Suppressor macrophage (primary cell): Measurements from ENCODE around the gene ADAM8.
A peak's percentile ranks its signal among the peaks of the same experiment; 100 is the strongest.

Experiments used
- DNase-seq, 4 experiments: peaks; one replicate each; pipeline ENCODE4 v3.0.0-alpha.2; 2020 to 2022

The ADAM8 gene

DNA sequence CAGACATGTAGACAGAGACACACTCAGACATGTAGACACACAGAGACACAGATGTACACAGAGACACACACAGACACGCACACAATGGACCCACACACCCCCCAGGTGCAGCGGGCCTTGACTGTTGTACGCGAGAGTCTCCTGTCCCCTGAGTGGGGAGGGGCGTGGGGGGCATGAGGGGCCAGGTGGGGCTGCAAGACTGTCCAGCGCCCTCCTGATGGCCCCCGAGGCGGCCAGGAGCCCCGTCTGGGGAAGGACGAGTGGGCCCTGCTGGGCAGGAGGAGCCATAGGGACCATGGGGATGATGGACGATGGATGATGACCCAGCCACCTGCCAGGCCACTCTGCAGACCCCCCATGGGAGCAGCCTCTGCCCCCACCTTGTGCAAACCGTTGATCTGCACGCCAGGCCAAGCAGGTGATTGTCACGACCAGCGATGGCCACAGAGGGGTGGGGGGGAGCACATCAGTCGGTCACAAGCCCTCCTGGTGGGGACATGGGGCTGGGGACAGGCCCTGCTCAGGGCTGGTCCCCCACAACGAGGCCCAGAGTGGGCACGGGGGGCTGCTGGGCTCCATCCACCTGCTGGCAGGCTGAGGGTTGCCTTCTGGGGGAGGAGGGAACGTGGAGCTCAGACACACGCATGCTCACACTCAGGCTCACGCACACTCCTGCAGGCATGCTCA lies 27.4 kb downstream of the ADAM8 start:
- DNase-seq = no peak

DNA sequence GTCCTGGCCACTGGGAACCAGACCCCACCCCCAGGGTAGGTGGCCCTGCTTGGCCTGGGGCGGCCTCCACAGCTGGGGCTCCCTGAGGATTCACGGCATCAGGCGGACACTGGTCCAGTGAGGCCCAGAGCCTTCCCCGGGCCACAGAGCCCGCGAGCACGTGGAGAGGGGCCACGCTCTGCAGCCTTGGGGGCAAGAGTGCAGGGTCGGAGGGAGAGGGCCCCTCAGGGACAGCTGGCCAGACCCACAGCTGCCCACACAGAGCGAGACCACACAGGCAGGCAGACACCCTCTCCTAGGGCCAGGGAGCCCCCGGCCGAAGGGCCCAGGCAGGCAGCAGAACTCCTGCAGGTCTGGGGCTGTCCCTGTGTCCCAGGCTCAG lies 28.3 kb downstream of the ADAM8 start:
- no peak for DNase-seq

DNA sequence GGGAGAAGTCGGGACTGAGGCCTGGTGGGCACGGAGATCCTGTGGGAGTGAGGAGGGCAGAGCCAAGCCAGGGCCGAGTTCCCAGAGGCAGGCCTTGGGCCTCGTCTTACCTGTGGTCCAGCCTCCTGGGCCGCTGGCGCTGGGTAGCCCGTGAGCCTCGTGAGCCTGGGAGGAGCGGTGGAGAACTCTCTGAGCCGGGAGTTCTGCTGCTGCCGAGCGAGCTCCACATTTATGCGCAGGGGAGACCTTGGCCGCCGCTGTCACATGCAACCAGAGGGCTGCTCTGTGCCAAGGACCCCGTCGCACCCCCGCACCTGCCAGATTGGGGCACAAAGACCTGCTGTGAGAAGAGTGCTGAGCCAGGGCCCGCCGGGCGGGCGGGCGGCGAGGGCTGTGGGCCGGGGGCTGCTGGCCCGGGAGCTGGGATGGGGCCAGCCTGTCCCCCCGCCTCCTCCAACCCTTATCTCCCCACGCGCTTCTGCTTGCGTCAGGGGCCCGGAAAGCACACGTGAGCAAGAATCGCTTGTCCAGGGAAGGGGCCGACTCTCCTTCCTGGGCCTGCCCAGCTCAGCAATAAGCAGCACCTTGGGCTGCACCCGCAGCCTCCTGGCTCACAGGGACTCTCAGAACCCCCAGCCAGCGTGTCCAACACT lies 28.9 kb downstream of the ADAM8 start:
- no peak for DNase-seq

DNA sequence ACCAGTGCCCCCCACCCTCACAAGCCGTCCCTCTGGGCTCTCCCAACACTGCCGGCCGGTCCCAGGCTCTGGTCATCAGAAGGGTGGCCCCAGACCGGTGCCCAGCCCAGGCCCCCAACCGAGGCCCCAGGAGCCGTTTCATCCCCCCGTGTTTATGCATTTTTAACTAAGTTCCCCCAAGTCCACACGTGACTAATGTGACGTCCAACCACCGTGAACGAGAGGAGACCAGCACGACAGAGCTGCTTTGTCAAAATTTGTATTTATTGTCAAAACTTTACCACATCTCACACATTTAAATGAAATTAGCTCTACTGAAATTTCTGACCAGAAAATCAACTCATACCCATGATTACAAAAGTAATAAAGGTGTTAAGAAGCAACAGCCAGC lies 30.4 kb downstream of the ADAM8 start:
- no peak for DNase-seq

DNA sequence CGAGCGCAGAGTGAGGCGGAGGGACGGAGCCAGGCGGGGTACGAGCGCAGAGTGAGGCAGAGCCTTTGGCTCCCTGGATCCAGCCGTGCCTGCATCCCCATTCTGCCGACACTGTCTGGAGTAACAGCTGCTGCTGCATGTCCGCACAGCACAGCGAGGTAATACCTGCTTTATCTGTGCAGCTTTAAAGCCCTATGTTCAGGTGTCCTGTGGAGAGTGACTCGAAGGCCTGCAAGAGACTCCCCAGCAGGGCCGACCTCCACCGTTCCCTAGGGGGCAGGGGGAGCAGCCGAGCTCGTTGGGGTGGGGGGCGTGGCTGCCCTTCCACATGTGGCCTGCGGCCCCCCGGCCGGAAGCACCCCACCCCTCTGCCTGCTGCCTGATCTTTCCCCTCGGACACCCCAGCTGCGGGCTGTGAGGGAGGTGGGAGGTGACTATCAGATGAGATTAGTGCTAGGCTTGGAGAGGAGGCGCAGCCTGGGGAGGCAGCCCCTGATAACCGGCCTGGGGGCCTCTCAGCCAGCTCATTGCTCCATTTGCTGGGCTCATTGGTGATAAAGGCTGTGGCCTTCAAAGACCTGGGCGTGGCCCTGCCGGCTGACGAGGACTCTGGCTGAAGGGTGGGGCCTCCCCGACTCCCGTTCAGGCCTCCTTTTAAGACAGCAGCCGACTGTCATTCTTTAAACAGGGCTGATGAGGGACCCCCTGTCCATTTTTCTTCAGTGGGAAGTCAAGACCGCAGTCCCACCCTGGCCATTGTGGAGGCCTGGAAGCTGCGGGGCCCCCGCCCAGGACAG lies 31.0 kb downstream of the ADAM8 start:
- DNase-seq = no peak

DNA sequence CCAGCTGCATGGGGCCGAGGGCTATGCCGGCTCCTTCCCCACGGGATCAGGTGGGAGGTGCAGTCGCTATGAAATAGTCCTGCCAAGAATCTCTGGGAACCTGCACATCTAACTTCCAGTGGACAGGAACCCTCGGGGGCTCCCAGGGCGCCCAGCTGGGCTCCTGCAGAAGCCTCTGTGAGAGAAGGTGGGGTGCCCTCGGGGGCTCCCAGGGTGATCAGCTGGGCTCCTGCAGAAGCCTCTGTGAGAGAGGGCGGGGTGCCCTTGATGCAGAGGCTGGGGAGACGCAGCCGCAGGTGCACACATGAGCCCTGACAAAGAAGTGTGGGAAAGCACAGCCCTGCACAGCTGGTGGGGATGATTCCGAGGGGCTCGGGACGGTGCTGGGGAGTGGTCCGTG lies 33.1 kb downstream of the ADAM8 start:
- DNase-seq = no peak

DNA sequence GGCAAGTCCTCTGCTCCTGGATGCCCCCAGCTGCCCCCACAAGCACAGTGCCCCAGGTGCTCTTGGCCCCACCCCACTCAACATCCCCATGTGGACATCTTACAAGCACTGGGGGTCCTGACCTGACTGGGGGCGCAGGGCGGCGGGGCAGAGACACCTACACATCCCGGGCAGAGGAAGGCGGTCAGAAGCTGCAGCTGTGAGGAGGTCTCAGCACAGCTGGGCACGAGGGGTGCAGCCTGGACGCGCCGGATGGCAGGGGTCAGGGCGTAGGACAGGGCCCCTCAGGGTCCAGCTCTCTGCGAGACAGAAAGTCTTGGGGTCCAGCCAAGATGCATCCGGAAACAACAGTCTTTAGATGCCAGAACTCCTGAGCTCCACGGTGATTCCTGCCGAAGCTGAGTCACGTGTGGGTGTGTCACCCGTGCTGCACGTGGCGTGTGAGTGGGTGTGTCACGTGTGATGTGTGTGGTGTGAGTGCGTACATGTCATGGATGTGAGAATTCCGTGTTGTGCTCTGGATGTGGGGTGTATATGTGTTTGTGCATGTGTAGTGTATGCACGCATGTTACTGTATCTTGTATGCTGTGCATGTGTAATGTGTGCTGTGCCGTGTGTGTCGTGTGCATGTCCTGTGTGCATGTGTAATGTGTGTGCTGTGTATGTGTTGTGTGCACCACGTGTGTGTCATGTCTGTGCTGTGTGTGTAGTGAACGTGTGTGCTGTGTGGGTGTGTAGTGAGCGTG lies 33.9 kb downstream of the ADAM8 start:
- DNase-seq = no peak

DNA sequence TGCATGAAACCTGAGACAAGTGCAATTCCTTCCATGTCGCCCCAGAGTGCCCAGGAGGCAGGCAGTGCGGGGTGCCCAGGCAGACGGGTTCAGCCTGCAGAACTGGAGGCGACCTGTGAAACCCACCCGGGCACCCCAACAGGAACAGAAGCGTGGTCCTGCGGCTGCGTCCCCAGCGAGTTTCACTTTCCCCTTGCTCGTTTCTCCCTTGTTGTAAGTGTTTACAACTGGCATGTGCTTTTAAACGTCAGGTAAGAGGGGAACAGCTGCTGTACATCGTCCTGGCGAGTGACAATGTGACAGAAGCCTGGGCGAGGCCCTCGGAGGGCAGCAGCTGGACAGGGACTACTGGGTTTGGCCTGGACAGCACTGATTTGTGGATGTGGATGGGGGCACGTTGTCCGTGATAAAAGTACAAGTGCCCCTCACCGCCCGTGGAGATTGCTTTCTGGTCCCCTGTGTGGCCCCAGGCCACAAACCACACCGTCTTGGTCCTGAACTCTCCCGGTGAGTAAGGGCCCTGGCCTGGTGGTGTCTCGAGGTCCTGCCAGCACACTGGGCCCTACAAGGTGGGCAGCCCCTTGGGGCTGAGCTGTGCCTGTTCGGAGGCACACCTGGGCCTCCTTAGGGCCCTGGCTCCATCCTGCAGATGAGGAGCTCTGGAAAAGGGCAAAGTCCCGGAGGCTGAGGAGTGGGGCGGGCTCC lies 35.0 kb downstream of the ADAM8 start:
- peak in 1 of 4 experiments; percentile 18 for DNase-seq

DNA sequence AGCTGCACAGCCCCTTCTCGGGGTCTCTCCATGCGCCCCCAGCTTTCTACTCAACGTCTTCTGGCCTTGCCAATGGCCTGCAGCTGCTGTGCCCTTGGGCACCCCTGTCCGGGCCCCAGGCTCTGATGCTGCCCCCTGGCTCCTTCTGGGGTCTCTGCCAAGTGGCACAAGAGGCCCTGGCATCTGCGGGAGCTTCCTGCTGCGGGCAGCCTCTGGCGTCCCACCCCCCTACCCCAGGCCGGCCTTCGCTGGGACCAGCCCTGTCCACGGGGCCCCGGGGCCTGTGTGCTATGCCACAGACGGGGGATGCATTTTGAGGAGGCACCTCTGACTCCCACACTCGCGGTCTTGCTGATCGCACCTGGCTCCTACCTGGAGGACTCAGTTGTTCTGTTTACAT lies 36.7 kb downstream of the ADAM8 start:
- no peak for DNase-seq

DNA sequence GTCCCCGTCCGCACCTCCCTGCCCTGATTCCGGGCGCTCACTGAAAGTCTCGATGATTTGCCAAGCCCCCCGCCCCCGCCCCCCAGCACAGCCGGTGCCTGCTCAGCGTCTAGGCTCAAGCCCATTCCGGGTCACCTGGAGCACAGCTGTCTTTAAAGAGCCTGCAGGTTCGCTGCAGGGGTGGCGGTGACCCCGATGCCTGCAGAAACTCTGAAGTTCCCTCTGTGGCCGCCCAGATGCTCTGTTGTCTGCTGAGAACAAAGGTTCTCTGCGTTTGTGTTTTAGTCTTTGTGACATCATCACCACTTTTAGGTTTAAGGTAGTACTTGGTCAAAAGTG lies 38.2 kb downstream of the ADAM8 start:
- no peak for DNase-seq

DNA sequence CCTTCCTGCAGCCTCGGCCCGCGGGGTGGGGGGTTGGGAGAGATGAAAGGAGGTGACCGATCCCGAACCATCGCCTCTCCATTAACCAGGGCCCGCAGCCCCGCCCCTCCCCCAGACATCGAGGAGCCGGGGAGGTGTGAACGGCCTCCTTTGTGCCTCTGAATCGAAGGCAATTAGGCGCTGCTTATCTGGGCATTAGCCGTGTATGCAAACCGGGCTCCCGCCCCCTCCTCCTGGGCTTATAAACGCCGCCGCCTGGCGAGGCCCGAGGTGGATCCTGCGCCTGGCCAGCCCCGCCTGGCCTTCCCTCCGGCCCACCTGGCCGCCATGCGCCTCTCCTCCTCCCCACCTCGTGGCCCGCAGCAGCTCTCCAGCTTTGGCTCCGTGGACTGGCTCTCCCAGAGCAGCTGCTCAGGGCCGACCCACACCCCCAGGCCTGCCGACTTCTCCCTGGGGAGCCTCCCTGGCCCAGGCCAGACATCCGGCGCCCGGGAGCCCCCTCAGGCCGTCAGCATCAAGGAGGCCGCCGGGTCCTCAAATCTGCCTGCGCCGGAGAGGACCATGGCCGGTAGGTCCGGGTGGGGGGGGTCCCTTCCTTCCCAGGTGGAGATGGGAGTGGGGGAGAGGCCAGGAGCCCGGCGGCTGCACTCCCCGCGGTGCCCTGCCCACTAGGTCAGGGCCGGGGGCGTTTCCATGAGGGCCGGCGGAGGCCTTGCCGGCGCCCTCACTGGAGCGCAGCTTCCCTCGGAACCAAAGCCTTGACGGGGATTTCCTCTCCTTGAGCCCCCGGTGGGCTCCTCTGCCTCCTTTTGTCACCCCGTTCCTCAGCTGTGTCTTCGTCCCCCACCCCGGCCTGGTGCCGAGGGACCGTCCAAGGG lies 38.8 kb downstream of the ADAM8 start, which contains the start of gene VENTX:
Gene VENTX, plus strand, starts transcription at position 268 of the 878 bp plus-strand sequence. Its CDS starts 60 bp downstream, at position 328.
- no peak for DNase-seq

DNA sequence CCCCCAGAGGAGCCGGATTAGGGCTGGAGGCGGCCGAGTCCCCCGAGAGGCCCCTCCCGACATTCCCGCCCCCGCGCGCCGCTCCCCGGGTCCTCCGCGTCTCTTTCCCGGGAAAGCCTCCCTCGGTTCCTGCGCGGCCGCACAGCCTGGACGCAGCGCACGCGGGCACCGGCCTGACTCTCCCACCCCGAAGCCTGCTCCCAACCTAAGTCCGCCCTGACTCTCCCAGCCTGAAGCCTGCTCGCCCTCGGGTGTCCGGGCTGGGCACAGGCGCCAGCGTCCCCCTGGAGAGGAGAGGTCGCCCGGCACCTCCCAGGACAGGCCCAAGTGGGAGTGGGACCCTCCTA lies 39.5 kb downstream of the ADAM8 start:
- DNase-seq = no peak

DNA sequence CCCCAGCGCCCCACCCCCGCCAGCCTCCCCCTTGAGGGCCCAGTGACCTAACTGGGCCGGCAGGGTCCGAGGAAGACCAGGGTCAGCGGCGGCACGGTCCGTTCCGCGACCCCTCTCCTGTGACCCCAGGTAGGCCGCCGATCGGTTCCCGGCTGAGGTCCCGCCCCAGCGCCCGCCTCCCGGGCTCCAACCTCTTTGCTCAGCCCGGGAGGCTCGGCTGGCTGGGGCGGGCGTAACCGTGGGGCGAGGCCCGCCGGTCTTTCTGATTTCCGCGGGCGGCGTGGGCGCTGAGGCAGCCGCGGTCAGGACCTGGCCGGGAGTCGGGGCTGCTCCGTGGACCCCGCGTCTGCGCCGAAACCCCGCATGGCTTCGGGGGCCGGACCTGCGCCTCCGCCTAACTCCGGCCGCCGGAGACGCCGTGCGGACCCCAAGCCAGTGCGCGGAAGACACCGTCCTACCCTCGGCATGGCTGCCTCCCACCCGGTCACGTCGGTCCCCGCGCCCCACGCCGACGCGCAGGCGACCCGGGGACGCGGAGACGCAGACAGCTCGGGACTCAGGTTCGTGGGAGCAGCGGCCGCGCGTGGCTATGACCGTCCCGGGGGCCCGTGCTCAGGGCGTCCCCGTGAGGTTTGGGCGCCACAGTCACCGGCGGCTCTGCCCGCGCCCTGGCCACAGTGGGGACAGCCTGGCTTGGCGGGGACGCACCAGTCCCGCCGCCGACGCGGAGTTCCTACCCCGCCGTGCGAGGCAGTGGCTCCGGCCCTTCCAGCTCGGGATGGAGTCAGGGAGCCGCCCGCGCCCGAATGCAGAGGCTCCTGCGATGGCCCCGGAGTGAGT lies 40.0 kb downstream of the ADAM8 start:
- DNase-seq = peak in 2 of 4 experiments; percentile 46 to 57

DNA sequence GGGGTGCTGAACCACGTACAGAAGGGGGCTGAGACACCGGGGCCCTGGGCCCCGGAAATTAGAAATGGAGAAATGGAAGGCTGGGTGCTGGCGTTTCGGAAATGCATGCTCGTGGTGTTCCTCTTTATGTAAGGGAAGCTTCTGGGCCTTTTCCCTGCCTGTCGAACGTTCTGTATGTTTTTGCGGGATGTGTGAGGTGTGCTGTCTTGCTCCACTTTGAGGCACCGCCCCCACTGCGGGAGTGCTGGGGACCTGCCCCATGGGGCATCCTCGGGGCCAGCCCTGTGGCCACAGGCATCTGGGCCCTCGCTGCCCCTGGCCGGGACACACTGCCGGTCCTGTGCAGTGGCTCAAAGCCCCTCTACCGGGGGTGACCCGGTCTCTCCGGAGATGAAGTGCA lies 40.7 kb downstream of the ADAM8 start:
- DNase-seq = peak; percentile 47 to 78 (median 69)

DNA sequence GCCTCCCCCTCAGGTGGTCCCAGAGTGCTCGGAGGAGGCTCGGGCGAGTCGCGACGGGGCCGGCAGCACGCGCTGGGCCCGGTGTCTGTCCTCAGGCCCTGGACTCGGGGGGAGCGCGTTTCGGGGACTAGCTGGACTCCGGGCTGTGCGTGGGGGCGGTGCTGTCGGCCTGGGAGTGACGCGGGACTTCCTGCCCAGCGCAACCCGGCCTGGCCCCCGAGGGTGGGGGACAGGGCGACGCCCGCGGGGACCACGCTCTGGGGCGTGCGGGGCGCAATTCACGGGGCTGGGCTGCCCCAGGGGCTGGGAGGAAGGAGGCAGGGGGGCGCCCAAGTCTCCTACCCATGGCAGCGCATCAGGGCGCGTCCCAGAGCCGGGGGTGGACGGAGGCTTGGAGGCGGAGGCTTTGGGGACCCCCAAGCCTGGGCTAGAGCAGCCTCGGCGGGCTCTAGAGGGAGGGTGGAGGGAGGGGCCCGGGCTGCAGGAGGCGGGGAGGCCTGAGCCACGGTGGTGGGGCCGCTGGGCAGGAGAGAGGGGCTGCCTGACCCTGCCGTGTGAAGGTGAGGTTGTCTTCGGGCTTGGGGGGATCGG lies 41.3 kb downstream of the ADAM8 start:
- peak in 3 of 4 experiments; percentile 11 to 41 (median 34) for DNase-seq

DNA sequence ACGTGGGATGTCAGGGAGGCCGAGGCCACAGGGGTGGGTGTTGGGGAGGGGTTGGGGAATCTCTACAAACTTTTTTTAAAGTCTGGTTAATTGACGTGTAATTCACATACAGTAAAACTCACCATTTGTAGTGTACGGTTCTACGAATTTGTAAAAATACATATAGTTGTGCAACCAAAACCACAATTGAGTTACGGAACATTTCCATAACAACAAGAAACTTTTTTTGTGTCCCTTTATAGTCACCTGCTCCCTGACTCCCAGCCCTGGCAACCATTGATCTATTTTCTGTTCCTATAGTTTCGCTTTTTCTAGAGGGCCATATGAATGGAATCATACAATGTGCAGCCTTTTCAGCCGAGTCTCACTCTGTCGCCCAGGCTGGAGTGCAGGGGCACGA lies 41.9 kb downstream of the ADAM8 start:
- peak in 2 of 4 experiments; percentile 25 to 42 for DNase-seq

DNA sequence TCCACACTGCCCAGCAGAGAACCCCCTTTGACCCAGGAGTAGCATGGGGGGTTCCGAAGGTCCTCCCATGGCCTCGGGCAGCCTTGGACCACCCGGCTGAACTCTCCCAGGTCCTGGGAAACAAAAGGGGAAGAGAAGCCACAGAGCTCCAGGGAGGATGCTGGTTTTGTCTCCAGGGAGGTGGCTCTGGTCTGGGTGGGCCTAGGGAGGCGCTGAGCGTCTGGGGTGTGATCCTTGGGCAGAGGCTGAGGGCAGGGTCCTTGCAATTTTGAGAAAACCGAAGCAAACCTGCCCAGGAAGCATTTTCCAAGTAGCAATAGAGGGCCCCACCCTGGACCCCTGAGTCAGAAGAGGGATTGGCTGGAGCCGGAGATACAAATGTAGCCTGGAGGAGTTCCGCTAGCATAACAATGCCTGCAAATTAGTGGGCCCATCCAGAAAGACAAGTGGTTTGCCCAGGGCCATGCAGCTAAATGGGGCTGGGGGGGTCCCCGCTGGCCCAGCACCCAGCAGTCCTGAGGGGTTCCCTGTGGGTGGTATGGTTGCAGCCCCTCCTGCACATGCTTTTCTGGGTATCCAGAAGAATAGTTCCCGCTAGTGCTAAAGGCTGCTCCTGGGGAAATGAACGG lies 44.6 kb downstream of the ADAM8 start:
- DNase-seq = no peak

DNA sequence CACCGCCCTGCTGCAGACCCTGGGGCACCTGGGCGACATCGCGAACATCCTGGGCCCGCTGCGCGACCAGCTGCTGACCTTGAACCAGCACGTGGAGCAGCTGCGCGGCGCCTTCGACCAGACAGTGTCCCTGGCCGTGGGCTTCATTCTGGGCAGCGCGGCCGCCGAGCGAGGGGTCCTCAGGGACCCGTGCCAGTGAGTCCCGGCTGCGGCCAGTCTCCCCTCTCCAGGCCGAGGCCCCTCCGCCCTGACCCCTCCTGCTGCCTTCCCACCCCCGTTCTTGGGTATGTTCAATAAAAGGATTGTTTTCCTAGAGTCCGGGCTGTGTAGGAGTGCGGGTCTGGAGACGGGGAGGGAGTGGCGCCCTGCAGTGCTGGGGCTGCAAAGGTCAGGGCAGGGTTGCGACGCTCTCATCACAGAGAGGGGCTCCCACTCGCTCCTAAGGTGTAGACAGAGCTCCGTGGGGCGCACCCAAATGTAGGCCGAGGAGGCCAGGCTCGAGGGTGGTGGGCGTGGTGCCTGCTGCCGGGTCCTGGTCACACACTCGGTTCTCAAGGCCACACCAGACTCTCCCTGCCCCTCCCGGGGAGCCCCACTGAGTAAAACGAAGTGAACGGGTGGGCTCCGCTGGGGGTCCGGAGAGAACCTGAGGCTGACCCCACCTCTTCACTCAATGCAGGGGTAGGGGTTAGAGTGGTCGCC lies 45.3 kb downstream of the ADAM8 start:
- DNase-seq = no peak
